Upper lobe of right lung (tissue), 1 donor: Measurements from ENCODE around the gene HENMT1. TPM values are rescaled to one million over a fixed set of nuclear protein-coding genes. Genes with fewer than 3 reads are reported as not detected.

ENCODE experiments used
- ATAC-seq: fragments of 200-7000 bp; cut with Tn5 transposase; one replicate; pipeline ENCODE4 v1.9.1; 2020; ENCODE audit warnings: mild to moderate bottlenecking, moderate library complexity
- DNase-seq: peaks from one replicate; pipeline ENCODE4 v3.0.0-alpha.2; 2020
- H3K27ac ChIP-seq: fragments of 200-600 bp; one replicate; pipeline ENCODE4 v1.8.0; 2022
- H3K27me3 ChIP-seq: fragments of 200-600 bp; one replicate; pipeline ENCODE4 v1.8.0; 2022; ENCODE audit warnings: mild to moderate bottlenecking
- H3K36me3 ChIP-seq: fragments of 200-600 bp; one replicate; pipeline ENCODE4 v1.8.0; 2022
- H3K4me1 ChIP-seq: fragments of 200-600 bp; one replicate; pipeline ENCODE4 v1.8.0; 2022
- H3K4me3 ChIP-seq: fragments of 200-600 bp; one replicate; pipeline ENCODE4 v1.8.0; 2022; ENCODE audit warnings: mild to moderate bottlenecking
- H3K9me3 ChIP-seq: fragments of 200-600 bp; one replicate; pipeline ENCODE4 v1.8.0; 2022
- CTCF ChIP-seq: fragments of 200-600 bp; IDR thresholded peaks from one replicate; pipeline ENCODE4 v1.8.0; 2022; ENCODE audit warnings: antibody characterized with exemption
- intact Hi-C: fragments of 100-400 bp; cut with DNase I; formaldehyde crosslinking; loops from one replicate; pipeline ENCODE4 v1.11.0; 2022
- total RNA-seq: library from RNA; stranded (reverse); fragmentation: NEBNext Ultra II Directional; extraction: Animal tissue kit (Norgen Biotek cat#: 25700); gene quantifications from one replicate; pipeline ENCODE4 v1.2.1, GENCODE V29; 2021
- donor health status: DM: no; HTN: yes; CAD: no; lungs with severe emphysema.

HENMT1 gene
- total RNA-seq, 1 donor from 2014 or later: 5.6 TPM

GRCh38 chr1:108653431-108654105, 7.3 kb downstream of the HENMT1 start:
- intact Hi-C loops: no loop called here

GRCh38 chr1:108646648-108647269, 14.1 kb downstream of the HENMT1 start:
- Histone ChIP-seq H3K4me3 (no peak overlapping the region), H3K9me3 (no peaks in the 10 kb centered on the region), H3K27me3 (no peaks in the 10 kb centered on the region), H3K27ac (peak overlapping the region; percentile 89), H3K4me1 (peaks cover 18% of the 10 kb centered on the region), H3K36me3 (no peaks in the 10 kb centered on the region)
- no peak for TF ChIP-seq CTCF
- peak; percentile 88 for ATAC-seq
- peak; percentile 93 for DNase-seq
- intact Hi-C loops: loop anchor here (10.0 kb wide), 1 partner anchor 132 kb away; no protein-coding TSS in a partner anchor

More at GRCh38 chr1:108653431-108654105, 7.3 kb downstream of the HENMT1 start:
- Histone ChIP-seq H3K4me1 (no peaks in the 10 kb centered on the region), H3K36me3 (no peaks in the 10 kb centered on the region), H3K27me3 (no peaks in the 10 kb centered on the region), H3K4me3 (no peak overlapping the region), H3K27ac (no peak overlapping the region), H3K9me3 (no peaks in the 10 kb centered on the region)
- ATAC-seq (no peak), DNase-seq (no peak)
- no peak for TF ChIP-seq CTCF

- TF ChIP-seq CTCF: no peak
- Histone ChIP-seq H3K36me3 (no peaks in the 10 kb centered on the region), H3K27me3 (no peaks in the 10 kb centered on the region), H3K4me1 (peaks cover 18% of the 10 kb centered on the region), H3K9me3 (no peaks in the 10 kb centered on the region), H3K27ac (peak overlapping the region; percentile 89), H3K4me3 (no peak overlapping the region)
- no peak for ATAC-seq
- DNase-seq: no peak
- intact Hi-C loops: loop anchor here (10.0 kb wide), 1 partner anchor 131 kb away; no protein-coding TSS in a partner anchor
These were observed 14.6 kb downstream of the HENMT1 start for GRCh38 chr1:108646265-108646647.

- no peak for DNase-seq
- no peaks in the 10 kb centered on the region for H3K36me3 ChIP-seq
- H3K4me1 ChIP-seq: peaks cover 18% of the 10 kb centered on the region
- no peak for ATAC-seq
- H3K9me3 ChIP-seq: no peaks in the 10 kb centered on the region
- no peak for TF ChIP-seq CTCF
- H3K27me3 ChIP-seq: no peaks in the 10 kb centered on the region
- H3K27ac ChIP-seq: peak overlapping the region; percentile 89
- intact Hi-C loops: loop anchor here (10.0 kb wide), 1 partner anchor 131 kb away; no protein-coding TSS in a partner anchor
- no peak overlapping the region for H3K4me3 ChIP-seq
These were observed 15.2 kb downstream of the HENMT1 start for GRCh38 chr1:108645564-108646184.

- ATAC-seq (peak; percentile 4), DNase-seq (no peak)
- Histone ChIP-seq H3K9me3 (no peaks in the 10 kb centered on the region), H3K27me3 (no peaks in the 10 kb centered on the region), H3K4me1 (peaks cover 18% of the 10 kb centered on the region), H3K4me3 (no peak overlapping the region), H3K27ac (peak overlapping the region; percentile 89), H3K36me3 (no peaks in the 10 kb centered on the region)
- no peak for TF ChIP-seq CTCF
- intact Hi-C loops: loop anchor here (10.0 kb wide), 1 partner anchor 130 kb away; no protein-coding TSS in a partner anchor
These were observed 15.9 kb downstream of the HENMT1 start for GRCh38 chr1:108644984-108645383.
